G401.6 (cell line): Measurements from ENCODE around the gene NUMBL.
"Not testable (repeated sequence)": the region's sequence is repeated elsewhere in the genome, so short reads cannot be mapped to it uniquely, and the experiment has no call there.

Source experiments
- FAIRE-seq: peaks from 2 replicates; lab custom pipeline; 2012; peaks lifted over from hg19 to GRCh38; lab: Jason Lieb, UNC

The NUMBL gene

GRCh38 chr19:40662925-40663694, 27.3 kb downstream of the NUMBL start:
- no peak for FAIRE-seq

DNA sequence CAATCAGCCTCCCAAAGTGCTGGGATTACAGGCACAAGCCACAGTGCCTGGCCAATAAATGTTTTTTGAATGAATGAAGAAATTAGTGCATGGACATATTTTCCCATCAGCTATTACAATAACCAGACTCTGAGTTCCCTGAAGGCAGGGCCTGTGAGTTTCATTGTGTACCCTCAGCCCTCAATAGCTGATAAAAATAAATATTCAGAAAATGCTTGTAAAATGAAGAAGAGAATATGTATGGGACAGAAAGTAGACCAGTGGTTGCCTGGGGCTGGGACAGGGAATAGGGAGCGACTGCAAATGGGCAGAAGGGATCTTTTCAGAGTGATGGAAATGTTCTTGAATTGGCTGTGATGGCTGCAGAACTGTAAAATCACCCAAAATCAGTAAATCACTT, 28.8 kb downstream of the NUMBL start:
- no peak for FAIRE-seq

GRCh38 chr19:40659566-40659965, 30.9 kb downstream of the NUMBL start:
- FAIRE-seq: no peak

GRCh38 chr19:40659116-40659515, 31.3 kb downstream of the NUMBL start:
- no peak for FAIRE-seq

DNA sequence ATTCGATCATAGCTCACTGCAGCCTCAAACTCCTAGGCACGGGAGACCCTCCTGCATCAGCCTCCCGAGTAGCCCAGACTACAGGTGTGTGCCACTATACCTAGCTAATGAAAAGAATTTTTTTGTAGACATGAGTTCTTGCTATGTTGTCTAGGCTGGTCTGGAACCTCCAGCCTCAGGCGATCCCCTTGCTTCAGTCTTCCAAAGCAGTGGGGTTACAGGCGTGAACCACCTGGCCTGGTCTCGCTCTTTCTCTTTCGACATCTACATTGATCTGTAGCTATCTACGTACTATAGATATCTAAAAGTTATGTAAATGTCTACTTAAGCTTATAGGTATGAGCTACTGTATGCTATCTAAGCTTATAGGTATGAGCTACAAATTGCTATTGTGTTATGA, 32.4 kb downstream of the NUMBL start:
- no peak for FAIRE-seq

- FAIRE-seq: not testable (repeated sequence)
These were observed 34.8 kb downstream of the NUMBL start for GRCh38 chr19:40655684-40656083.

GRCh38 chr19:40652303-40652702, 38.1 kb downstream of the NUMBL start:
- FAIRE-seq: not testable (repeated sequence)

DNA sequence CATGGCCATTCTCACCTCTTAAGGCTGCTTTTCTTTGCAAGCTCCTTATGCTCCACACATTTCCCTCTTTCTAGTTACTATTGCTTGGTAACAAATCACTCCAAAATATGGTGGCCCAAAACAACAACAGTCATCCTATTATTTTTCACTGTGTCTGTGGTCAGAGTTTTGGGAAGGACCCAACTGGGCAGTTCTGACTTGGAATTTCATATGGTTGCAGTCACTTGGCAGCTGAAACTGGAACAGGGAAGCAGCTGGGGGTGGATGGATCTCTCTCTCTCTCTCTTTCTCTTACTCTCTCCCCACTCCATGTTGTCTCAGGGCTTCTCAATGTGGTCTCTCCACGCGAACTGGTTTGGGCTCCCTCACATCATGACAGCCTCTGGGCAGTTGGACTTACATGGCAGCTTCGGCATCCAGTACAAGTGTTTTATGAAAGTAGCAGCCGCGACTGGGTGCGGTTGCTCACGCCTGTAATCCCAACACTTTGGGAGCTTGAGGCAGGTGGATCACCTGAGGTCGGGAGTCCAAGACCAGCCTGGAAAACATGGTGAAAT, 39.6 kb downstream of the NUMBL start:
- FAIRE-seq: no peak

DNA sequence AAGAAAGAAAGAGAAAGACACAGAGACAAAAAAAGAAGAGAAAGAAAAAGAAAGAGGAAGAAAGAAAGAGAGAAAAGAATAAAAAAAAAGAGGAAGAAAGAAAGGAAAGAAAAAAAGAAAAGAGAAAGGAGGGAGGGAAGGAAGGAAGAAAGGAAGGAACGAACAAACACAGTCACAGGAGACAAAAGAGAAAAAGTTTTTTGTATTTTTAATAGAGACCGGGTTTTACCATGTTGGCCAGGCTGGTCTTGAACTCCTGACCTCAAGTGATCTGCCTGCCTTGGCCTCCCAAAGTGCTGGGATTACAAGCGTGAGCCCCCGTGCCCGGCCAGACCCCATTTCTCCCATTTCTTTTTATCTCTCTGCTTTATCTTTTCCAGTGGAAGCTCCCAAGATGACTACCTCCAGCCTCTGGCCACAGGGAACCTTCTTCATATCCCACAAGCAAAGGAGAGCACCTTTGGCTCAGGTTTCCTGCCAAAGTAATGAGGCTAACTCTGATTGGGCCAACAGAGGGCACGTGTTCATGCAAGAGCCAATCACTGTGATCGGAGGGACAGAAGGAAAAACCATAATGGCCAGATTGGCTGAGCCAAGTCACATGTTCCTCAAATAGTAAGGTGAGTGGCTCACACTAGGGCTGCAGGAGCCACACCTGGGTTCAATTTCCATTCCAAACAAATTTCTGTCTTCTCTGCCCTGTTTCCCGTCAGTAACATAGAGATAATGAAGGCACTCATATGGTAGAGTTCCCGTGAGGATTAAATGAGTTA, 40.4 kb downstream of the NUMBL start:
- not testable (repeated sequence) for FAIRE-seq

DNA sequence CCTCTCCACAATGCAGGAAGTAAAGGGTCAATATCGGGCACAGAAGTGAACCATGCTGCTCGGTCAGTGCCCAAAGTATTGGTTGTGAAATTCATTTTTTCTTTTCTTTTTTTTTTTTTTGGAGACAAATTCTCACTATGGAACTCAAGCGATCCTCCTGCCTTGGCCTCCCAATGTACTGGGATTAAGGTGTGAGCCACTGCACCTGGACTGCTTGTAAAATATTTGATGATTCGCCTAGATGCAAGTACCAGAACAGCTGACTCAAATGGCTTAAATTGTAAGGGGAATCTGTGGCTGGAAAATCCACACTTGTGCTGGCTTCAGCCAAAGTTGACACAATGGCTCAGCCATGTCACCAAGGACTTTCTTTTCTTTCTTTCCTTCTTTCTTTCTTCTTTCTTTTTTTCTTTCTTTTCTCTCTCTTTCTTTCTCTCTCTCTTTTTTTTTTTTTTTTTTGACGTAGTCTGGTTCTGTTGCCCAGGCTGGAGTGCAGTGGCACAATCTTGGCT, 43.7 kb downstream of the NUMBL start:
- no peak for FAIRE-seq

DNA sequence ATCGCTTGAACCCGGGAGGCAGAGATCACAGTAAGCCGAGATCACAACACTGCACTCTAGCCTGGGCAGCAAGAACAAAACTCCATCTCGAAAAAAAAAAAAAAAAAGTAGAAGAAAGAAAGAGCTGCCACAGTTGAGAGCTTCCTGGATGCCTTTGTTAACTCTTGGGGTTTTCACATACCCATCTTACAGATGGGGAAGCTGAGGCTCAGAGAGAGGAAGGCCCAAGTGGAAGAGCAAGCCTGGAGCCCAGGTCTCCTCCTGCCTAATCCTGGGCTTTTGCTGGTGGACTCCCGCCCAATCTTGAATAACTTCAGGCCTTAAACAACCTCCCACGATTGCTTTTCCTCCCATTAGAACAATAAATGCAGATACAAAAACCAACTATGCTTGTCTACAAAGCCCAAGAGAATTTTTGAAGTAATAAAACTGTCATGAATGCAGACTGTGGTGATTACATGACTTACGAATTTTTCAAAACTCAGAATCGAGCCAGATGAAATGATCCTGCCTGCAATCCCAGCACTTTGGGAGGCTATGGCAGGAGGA, 47.6 kb downstream of the NUMBL start:
- FAIRE-seq: no peak

DNA sequence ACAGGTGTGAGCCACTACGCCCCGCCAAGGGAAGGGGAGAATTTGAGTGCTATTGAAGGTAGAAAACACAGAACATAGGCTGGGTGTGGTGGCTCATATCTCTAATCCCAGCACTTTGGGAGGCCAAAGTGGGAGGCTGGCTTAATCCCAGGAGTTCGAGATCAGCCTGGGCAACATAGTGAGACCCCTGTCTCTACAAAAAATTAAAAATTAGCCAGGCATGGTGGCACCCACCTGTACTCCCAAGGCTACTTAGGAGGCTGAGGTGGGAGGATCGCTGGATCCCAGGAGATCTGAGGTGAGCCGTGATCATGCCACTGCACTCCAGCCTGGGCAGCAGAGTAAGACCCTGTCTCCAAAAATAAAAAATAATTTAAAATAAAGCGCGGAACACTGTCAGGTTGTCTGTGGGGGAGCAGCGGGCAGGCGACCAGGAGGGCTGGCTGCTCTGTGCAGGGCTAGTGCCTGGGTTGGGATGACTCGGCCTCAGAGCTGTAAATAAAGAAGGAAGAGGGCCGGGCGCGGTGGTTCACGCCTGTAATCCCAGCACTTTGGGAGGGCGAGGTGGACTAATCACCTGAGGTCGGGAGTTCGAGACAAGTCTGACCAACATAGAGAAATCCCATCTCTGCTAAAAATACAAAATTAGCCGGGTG, 48.3 kb downstream of the NUMBL start:
- FAIRE-seq: no peak

- FAIRE-seq: no peak
These were observed 49.2 kb downstream of the NUMBL start for GRCh38 chr19:40641281-40641680.

DNA sequence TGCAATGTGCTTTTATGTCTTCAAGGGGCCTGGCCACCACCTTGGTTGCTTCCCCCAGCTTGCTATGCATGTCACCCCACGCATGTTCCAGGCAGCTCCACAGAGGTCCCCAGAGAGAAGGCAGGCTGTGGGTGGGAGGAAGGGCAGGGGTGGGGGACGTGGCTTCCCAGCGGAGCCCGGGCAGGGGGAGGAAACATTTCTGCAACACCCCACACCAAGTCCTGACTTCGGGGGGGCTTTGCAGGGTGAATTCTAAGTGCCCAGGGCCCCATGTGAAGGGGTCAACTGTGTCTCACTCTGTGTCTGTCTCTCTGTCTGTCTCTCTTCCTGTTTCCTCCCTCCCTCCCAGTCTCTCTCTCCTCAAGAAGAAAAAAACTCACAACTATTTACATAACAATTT, 49.7 kb downstream of the NUMBL start:
- FAIRE-seq: no peak

DNA sequence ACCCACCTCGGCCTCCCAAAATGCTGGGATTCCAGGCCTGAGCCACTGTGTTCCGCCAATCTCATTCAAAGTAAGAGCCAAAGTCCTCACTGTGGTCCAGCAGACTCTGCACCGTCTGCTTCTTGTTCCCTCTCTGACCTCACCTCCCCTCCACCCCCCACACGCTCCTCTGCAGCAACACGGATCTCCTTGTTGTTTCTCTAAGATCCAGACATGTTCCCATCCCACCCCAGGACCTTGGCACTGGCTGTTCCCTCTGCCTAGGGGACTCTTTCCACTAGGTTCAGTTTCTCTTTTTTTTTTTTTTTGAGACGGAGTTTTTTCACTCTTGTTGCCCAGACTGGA, 50.8 kb downstream of the NUMBL start:
- no peak for FAIRE-seq

DNA sequence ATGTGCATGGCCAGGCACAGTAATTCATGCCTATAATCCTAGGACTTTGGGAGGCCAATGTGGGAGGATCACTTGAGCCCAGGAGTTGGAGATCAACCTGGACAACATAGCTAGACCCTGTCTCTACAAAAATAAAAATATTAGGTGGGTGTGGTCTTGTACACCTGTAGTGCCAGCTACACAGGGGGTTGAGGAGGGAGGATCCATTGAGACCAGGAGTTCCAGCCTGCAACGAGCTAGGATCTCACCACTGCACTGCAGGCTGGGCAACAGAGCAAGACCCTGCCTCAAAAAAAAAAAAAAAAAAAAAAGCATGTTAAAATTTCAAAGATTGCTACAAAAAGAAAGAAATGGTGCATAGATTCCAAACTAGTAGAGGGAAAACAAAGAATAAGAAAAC, 52.1 kb downstream of the NUMBL start:
- FAIRE-seq: no peak

- FAIRE-seq: no peak
These were observed 57.2 kb downstream of the NUMBL start for GRCh38 chr19:40633207-40633606.

GRCh38 chr19:40632311-40633036, 58.0 kb downstream of the NUMBL start:
- FAIRE-seq: no peak

GRCh38 chr19:40630571-40631160, 59.8 kb downstream of the NUMBL start:
- FAIRE-seq: no peak

DNA sequence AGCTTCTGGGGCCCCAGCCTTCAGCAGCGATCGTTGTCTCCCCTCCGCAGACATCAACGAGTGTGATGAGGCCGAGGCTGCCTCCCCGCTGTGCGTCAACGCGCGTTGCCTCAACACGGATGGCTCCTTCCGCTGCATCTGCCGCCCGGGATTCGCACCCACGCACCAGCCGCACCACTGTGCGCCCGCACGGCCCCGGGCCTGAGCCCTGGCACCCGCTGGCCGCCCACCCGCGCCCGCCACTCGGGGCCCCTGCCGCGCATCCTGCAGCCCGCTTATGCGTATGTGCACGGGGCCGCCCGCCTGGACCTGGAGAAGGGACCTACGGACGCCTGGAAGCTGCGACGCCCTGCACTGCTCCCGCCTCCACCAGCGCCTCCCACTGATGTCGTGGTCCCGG, 61.1 kb downstream of the NUMBL start:
- no peak for FAIRE-seq

DNA sequence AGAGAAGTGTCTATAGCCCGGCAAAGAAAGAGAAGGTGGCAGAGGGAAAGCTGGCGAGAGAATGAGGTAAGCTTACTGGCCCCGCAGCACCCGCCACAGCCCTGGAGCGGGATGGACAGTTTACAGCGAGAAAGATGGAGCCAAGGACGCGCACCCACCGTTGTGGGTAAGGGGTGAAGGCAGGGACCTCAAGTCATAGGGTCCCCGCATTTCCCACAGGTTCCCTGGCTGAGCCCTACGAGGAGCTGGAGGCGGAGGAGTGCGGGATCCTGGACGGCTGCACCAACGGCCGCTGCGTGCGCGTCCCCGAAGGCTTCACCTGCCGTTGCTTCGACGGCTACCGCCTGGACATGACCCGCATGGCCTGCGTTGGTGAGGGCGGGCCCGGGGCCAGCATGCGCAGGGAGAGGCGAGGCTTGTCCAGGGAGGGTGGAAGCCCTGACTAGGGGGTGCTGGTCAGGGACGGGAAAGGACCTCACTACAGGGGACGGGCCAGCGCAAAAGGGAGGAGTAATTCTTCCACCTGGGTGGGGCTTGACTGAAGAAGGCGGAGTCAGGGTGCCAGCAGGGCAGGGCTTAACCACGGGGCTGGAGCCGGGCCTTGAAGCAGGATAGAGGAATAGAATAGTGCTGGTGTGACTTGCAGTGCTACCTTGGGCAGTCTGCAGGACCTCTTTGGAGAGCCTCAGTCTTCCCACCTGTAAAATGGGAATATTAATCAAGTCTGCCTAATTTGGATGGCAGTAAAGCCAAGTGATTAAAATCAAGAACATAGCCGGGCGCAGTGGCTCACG, 62.8 kb downstream of the NUMBL start:
- no peak for FAIRE-seq
